Measurements from ENCODE around the gene BPNT1. TPM values are rescaled to one million over a fixed set of nuclear protein-coding genes. Genes with fewer than 3 reads are reported as not detected.

The BPNT1 gene
- total and polyA plus RNA-seq, 2 donors (not counting 1 experiment from before 2014, with no cell fraction given): 23.8 to 51.2 TPM

DNA sequence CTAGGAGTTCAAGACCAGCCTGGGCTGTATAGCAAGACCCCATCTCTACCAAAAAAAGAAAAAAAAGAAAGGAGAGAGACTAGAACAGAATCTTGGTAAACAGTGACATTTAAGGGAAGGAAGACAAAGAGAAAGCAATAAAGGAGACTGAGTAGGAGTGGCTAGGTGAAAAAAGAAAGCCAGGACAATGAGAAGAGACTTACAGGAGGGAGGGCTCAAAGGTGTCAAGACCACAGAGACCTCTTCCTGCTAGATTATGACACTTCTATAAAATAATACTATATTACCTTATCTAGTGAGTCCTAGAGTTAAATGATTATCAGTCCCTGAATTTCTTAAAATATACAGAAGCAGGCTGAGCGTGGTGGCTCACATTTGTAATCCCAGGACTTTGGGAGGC lies 33.2 kb downstream of the BPNT1 start:
- no peaks in the 10 kb centered on the region for H4K20me1 ChIP-seq (ENCODE audit: control insufficient read depth, extremely low read depth, insufficient read depth, low read length)
- H3K4me1 ChIP-seq (ENCODE audit: control insufficient read depth, extremely low read depth, insufficient read depth, low read length): no peaks in the 10 kb centered on the region
- H2AFZ ChIP-seq (ENCODE audit: low read length): no peak overlapping the region
- no peak overlapping the region for H3K4me2 ChIP-seq (ENCODE audit: extremely low read depth, insufficient read depth, low read length)
- H3K79me2 ChIP-seq (ENCODE audit: control insufficient read depth, insufficient read depth, low read length): no peaks in the 10 kb centered on the region
- no peak for DNase-seq (ENCODE audit: low read depth in 2 of 2)
- H3K9ac ChIP-seq (ENCODE audit: insufficient read depth, low read length): no peak overlapping the region
- no peaks in the 10 kb centered on the region for H3K36me3 ChIP-seq (ENCODE audit: control insufficient read depth, insufficient read depth, low read length)
- no peak overlapping the region for H3K27ac ChIP-seq (ENCODE audit: insufficient read depth, low read length)
- no peak for TF ChIP-seq EZH2 (IDR thresholded peaks at IDR 0.05; ENCODE audit: low read length, missing control alignments)
- no peaks in the 10 kb centered on the region for H3K9me3 ChIP-seq (ENCODE audit: control insufficient read depth, insufficient read depth, low read depth, low read length)
- no peaks in the 10 kb centered on the region for H3K27me3 ChIP-seq (ENCODE audit: control insufficient read depth, insufficient read depth, low read length)
- no peak overlapping the region for H3K4me3 ChIP-seq (replicated peaks in 1 of 4; ENCODE audit: control extremely low read depth in 1 of 4, insufficient read depth in 1 of 4, low read depth in 3 of 4, low read length in 4 of 4)

DNA sequence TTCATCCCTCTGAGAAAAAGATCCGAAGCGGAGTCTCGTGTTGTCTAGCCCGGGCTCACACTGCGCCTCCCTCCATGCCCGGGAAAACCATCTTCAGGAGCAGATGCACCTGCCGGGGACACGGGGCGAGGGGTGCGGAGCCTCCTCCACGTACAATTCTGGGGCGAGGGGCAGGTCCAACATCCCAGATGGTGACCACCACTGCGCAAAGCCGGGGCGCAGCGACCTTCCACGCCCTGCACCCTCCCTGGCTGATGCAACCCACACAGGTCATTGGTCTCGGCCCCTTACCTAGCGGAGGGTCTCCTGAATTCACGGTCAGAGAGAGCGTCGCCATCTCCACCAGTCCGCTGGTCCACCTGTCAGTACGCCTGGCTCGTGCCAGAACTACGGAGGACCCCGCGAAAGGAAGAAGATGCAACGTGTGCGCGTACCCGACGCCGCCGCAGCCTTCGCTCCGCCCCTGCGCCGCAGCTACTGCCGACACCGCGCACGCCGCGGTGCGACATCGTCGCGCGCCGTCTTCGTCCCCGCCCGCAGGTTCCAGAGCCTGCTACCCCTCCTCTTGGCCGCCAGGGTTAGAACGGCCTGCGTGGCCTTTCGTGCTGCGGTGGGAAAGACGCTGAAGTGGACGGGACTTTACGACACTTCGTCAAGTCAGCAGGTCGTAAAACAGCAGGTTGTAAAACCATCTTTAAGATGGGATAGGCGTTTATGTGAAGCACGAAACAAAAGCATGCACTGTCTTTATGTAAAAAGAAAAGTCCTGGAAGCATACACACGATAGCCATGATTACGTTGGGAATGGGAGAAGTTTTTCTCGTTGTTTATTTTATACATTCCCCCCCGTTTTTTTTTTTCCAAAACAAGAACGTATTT lies 43.3 kb downstream of the BPNT1 start, which contains the start of gene EPRS1:
Gene EPRS1, minus strand, starts transcription at position 454 of the 879 bp plus-strand sequence. Its CDS starts 117 bp downstream, at position 337.
- Histone ChIP-seq H3K27ac (ENCODE audit: insufficient read depth, low read length) (peak within 1 kb of the TSS; percentile 91), H4K20me1 (ENCODE audit: control insufficient read depth, extremely low read depth, insufficient read depth, low read length) (no peaks in the 10 kb centered on the region), H3K36me3 (ENCODE audit: control insufficient read depth, insufficient read depth, low read length) (no peaks in the 10 kb centered on the region), H2AFZ (ENCODE audit: low read length) (peak within 1 kb of the TSS; percentile 100), H3K4me3 (replicated peaks in 1 of 4; ENCODE audit: control extremely low read depth in 1 of 4, insufficient read depth in 1 of 4, low read depth in 3 of 4, low read length in 4 of 4) (peak within 1 kb of the TSS; percentile 82 to 100 (median 98)), H3K9ac (ENCODE audit: insufficient read depth, low read length) (peak within 1 kb of the TSS; percentile 88), H3K4me2 (ENCODE audit: extremely low read depth, insufficient read depth, low read length) (peak within 1 kb of the TSS; percentile 80), H3K9me3 (ENCODE audit: control insufficient read depth, insufficient read depth, low read depth, low read length) (no peaks in the 10 kb centered on the region), H3K79me2 (ENCODE audit: control insufficient read depth, insufficient read depth, low read length) (peaks cover 37% of the 10 kb centered on the region), H3K4me1 (ENCODE audit: control insufficient read depth, extremely low read depth, insufficient read depth, low read length) (no peaks in the 10 kb centered on the region), H3K27me3 (ENCODE audit: control insufficient read depth, insufficient read depth, low read length) (no peaks in the 10 kb centered on the region)
- TF ChIP-seq EZH2 (IDR thresholded peaks at IDR 0.05; ENCODE audit: low read length, missing control alignments) (no peak), CTCF (conservative IDR thresholded peaks at IDR 0.05 in 1 of 2, IDR thresholded peaks at IDR 0.05 in 1 of 2; ENCODE audit: low read depth in 1 of 2, low read length in 2 of 2) (peak; percentile 50 to 64)
- peak; percentile 99 to 100 for DNase-seq (ENCODE audit: low read depth in 2 of 2)

GRCh38 chr1:220045356-220046051 lies 44.1 kb downstream of the BPNT1 start:
- peak in 1 of 2 donors; percentile 14 for DNase-seq (ENCODE audit: low read depth in 2 of 2)
- Histone ChIP-seq H3K79me2 (ENCODE audit: control insufficient read depth, insufficient read depth, low read length) (peaks cover 41% of the 10 kb centered on the region), H3K27ac (ENCODE audit: insufficient read depth, low read length) (peak overlapping the region; percentile 91), H3K4me1 (ENCODE audit: control insufficient read depth, extremely low read depth, insufficient read depth, low read length) (no peaks in the 10 kb centered on the region), H3K36me3 (ENCODE audit: control insufficient read depth, insufficient read depth, low read length) (no peaks in the 10 kb centered on the region), H2AFZ (ENCODE audit: low read length) (peak overlapping the region; percentile 100), H3K9ac (ENCODE audit: insufficient read depth, low read length) (peak overlapping the region; percentile 88), H3K4me2 (ENCODE audit: extremely low read depth, insufficient read depth, low read length) (peak overlapping the region; percentile 80), H3K4me3 (replicated peaks in 1 of 4; ENCODE audit: control extremely low read depth in 1 of 4, insufficient read depth in 1 of 4, low read depth in 3 of 4, low read length in 4 of 4) (peak overlapping the region; percentile 82 to 100 (median 98)), H3K9me3 (ENCODE audit: control insufficient read depth, insufficient read depth, low read depth, low read length) (no peaks in the 10 kb centered on the region), H4K20me1 (ENCODE audit: control insufficient read depth, extremely low read depth, insufficient read depth, low read length) (no peaks in the 10 kb centered on the region), H3K27me3 (ENCODE audit: control insufficient read depth, insufficient read depth, low read length) (no peaks in the 10 kb centered on the region)
- TF ChIP-seq EZH2 (IDR thresholded peaks at IDR 0.05; ENCODE audit: low read length, missing control alignments) (no peak), CTCF (conservative IDR thresholded peaks at IDR 0.05 in 1 of 2, IDR thresholded peaks at IDR 0.05 in 1 of 2; ENCODE audit: low read depth in 1 of 2, low read length in 2 of 2) (no peak)
